Karpas-422 (cell line): ENCODE results near the gene ARHGEF3. TPM values are rescaled to one million over a fixed set of nuclear protein-coding genes. Genes with fewer than 3 reads are reported as not detected.
"Not testable (repeated sequence)": the region's sequence is repeated elsewhere in the genome, so short reads cannot be mapped to it uniquely, and the experiment has no call there.

ENCODE experiments used
- DNase-seq: peaks from one replicate; pipeline ENCODE4 v3.0.0-alpha.2; 2015
- H2AFZ ChIP-seq: fragments of 200-600 bp; sonication (generic); 2 replicates; pipeline ENCODE4 v1.6.1; 2014; ENCODE audit warnings: antibody characterized with exemption, low read length, mixed read lengths
- H3K27ac ChIP-seq: fragments of 200-600 bp; sonication (generic); 2 replicates; pipeline ENCODE4 v1.5.1; 2014; ENCODE audit warnings: mild to moderate bottlenecking, low read length, moderate library complexity
- H3K27me3 ChIP-seq: fragments of 200-600 bp; sonication (generic); 2 replicates; pipeline ENCODE4 v1.6.1; 2014; ENCODE audit warnings: low read length, mixed read lengths
- H3K36me3 ChIP-seq: fragments of 200-600 bp; sonication (generic); 2 replicates; pipeline ENCODE4 v1.6.1; 2014; ENCODE audit warnings: low read length, mixed read lengths; ENCODE audit not compliant: insufficient read depth
- H3K4me1 ChIP-seq: fragments of 200-600 bp; sonication (generic); 2 replicates; pipeline ENCODE4 v1.6.1; 2014; ENCODE audit warnings: mild to moderate bottlenecking, low read length, mixed read lengths
- H3K4me2 ChIP-seq: fragments of 200-600 bp; sonication (generic); 2 replicates; pipeline ENCODE4 v1.6.1; 2014; ENCODE audit warnings: low read length, low read depth, mild to moderate bottlenecking; ENCODE audit not compliant: poor library complexity, severe bottlenecking
- H3K4me3 ChIP-seq: fragments of 200-600 bp; sonication (generic); 2 replicates; pipeline ENCODE4 v1.5.1; 2014; ENCODE audit warnings: mild to moderate bottlenecking, antibody characterized with exemption, low read length, mixed read lengths
- H3K79me2 ChIP-seq: fragments of 200-600 bp; sonication (generic); 2 replicates; pipeline ENCODE4 v1.6.1; 2014; ENCODE audit warnings: mild to moderate bottlenecking, low read length, mixed read lengths
- H3K9ac ChIP-seq: fragments of 200-600 bp; sonication (generic); 2 replicates; pipeline ENCODE4 v1.6.0; 2014; ENCODE audit warnings: low read length
- H3K9me2 ChIP-seq: fragments of 200-600 bp; sonication (generic), shearing (Covaris generic); replicated peaks from 2 replicates; pipeline ENCODE4 v1.6.0; 2014; ENCODE audit warnings: mild to moderate bottlenecking, low read length, moderate library complexity; ENCODE audit not compliant: insufficient read depth
- H3K9me3 ChIP-seq: fragments of 300-700, 200-600 bp; sonication (generic); 2 replicates; pipeline ENCODE4 v1.6.1; 2014; ENCODE audit warnings: low read length, mixed read lengths
- H4K20me1 ChIP-seq: fragments of 200-600 bp; sonication (generic); 2 replicates; pipeline ENCODE4 v1.6.1; 2014; ENCODE audit warnings: mild to moderate bottlenecking, antibody characterized with exemption, low read length, low read depth; ENCODE audit not compliant: insufficient read depth
- total RNA-seq: library from RNA; depleted of rRNA; stranded (reverse); fragments of >200 nt; shearing (Covaris generic); gene quantifications from 2 replicates; pipeline ENCODE4 v1.2.3, GENCODE V29; 2014; ENCODE audit warnings: low replicate concordance

ARHGEF3 gene
- total RNA-seq, 1 experiment from 2014 or later = 4.7 TPM

DNA sequence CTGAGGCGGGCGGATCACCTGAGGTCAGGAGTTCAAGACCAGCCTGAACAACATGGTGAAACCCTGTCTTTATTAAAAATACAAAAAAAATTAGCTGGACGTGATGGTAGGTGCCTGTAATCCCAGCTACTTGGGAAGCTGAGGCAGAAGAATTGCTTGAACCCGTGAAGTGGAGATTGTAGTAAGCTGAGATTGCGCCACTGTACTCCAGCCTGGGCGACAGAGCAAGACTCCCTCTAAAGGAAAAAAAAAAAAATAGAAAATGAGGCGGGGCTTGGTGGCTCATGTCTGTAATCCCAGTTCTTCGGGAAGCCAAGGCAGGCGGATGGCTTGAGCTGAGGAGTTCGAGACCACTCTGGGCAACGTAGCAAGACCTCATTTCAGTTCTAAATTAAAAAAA, 43.7 kb downstream of the ARHGEF3 start:
- not testable (repeated sequence) for H3K79me2 ChIP-seq, H4K20me1 ChIP-seq, H3K27ac ChIP-seq, H3K9ac ChIP-seq, H3K4me2 ChIP-seq, H3K9me2 ChIP-seq, H3K9me3 ChIP-seq, H3K4me3 ChIP-seq, H3K27me3 ChIP-seq, H2AFZ ChIP-seq, DNase-seq, H3K36me3 ChIP-seq
- H3K4me1 ChIP-seq = peaks cover 26% of the 10 kb centered on the region

DNA sequence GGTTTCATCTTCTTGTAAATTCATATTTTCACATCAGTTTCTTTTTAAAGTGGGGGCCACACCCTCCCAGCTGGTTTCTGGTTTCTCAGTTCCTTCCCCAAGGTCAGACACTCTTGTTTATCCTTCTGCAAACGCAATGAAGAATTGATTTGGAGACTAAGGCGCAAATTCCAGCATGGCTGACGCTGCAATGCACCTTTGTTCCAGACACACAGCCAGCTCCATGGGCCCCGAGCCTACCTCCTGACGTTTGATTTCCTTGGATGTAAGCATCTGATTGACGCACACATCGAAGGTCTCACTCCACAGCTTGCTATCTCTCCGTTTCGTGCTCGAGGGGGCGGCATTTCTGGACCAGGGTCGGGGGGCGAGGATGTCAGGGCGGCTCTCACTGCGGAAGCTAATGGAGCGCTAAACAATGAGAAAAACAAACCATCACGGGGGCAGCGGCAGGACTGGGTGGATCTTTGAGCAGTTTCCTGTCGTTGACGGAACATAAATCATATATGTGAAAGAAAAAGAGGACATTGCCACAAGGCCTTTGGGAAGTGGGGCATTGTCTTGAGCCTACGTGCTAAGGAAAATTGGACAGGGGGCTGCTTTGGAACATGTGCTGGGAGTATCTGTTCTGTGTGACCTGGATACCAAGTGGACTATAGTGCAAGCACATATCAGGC, 46.9 kb downstream of the ARHGEF3 start:
- H3K27me3 ChIP-seq = no peaks in the 10 kb centered on the region
- no peaks in the 10 kb centered on the region for H3K36me3 ChIP-seq
- H3K9me2 ChIP-seq = no peaks in the 10 kb centered on the region
- peak overlapping the region; percentile 29 for H3K4me2 ChIP-seq
- no peak overlapping the region for H3K27ac ChIP-seq
- 0 out of 2 replicates have a peak, but pooled peaks cover 3% of the 10 kb centered on the region for H3K9me3 ChIP-seq
- no peak overlapping the region for H2AFZ ChIP-seq
- no peaks in the 10 kb centered on the region for H3K79me2 ChIP-seq
- no peaks in the 10 kb centered on the region for H4K20me1 ChIP-seq
- H3K4me1 ChIP-seq = peaks cover 27% of the 10 kb centered on the region
- H3K9ac ChIP-seq = peak overlapping the region; percentile 32; the same call in 1 of the 2 replicates
- no peak for DNase-seq
- peak overlapping the region; percentile 35; the same call in 1 of the 2 replicates for H3K4me3 ChIP-seq

DNA sequence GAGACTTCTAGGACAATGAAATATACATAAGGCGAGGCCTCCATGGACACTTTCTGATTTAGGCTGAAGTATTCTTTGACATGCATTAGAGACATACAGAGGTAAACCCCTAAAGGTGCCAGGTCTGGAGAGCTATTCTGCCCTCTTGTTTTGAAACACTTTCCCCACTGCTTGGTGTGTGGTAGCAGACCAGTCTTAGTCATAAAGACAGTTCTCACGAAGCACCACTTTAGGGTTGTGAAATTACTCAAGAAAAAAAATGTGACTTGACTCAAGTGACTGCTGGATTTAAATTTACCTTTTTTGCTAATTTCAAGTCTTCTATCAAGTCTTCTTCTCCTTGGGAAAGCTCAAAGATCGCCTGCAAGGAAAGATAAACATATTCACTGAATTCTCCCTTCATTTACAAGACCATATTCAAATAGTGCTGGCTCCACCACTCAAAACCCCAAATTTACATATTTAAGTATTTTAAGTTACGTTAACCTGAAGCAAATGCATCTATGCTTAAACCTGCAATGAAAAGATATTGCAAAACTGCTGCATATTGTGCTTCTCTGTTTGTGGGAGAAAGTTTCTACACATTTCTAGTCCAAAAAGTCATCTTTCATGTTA, 48.4 kb downstream of the ARHGEF3 start:
- peaks cover 27% of the 10 kb centered on the region for H3K4me1 ChIP-seq
- no peaks in the 10 kb centered on the region for H3K79me2 ChIP-seq
- H4K20me1 ChIP-seq = no peaks in the 10 kb centered on the region
- H3K4me3 ChIP-seq = no peak overlapping the region; the same call in 1 of the 2 replicates
- no peaks in the 10 kb centered on the region for H3K9me2 ChIP-seq
- H2AFZ ChIP-seq = no peak overlapping the region
- no peak overlapping the region for H3K9ac ChIP-seq
- peak overlapping the region; percentile 35 for H3K4me2 ChIP-seq
- DNase-seq = no peak
- H3K27ac ChIP-seq = no peak overlapping the region
- H3K9me3 ChIP-seq = 0 out of 2 replicates have a peak, but pooled peaks cover 3% of the 10 kb centered on the region
- no peaks in the 10 kb centered on the region for H3K36me3 ChIP-seq
- H3K27me3 ChIP-seq = no peaks in the 10 kb centered on the region

DNA sequence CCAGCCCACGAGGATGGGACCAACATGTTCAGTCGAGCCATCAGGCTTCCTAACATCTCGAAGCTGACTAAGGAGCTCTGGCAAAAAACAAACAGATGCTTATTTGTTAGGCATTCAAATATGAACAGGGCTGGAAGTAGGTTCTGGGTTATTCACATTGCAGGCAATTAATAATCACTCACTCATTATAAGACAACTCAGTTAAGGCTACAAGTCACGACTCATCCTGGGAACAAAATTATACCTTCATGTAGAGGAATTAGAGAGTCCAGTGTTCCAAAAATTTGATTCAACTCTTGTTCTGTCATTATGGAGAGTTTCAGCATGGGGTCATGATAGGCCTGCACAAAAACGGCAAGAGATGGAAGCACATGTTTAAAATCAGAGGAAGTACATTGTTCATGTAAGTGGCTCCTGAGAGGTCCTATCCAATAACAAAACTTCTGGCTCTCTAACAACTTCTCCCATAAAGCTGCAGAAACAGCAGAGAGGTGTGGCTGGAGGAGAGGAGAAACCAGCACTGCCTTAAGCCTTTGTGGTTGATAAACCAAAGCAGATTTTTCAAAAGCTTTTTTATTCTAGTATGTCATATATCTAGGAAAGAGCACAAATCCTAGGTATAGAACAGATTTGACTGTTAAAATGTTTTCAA, 50.6 kb downstream of the ARHGEF3 start:
- H3K9me3 ChIP-seq = 0 out of 2 replicates have a peak, but pooled peaks cover 3% of the 10 kb centered on the region
- H3K9ac ChIP-seq = no peak overlapping the region
- no peak for DNase-seq
- no peak overlapping the region for H3K27ac ChIP-seq
- H3K27me3 ChIP-seq = no peaks in the 10 kb centered on the region
- no peaks in the 10 kb centered on the region for H3K36me3 ChIP-seq
- H3K4me2 ChIP-seq = no peak overlapping the region
- H3K4me1 ChIP-seq = peaks cover 27% of the 10 kb centered on the region
- no peak overlapping the region for H3K4me3 ChIP-seq
- no peaks in the 10 kb centered on the region for H3K9me2 ChIP-seq
- no peaks in the 10 kb centered on the region for H3K79me2 ChIP-seq
- H2AFZ ChIP-seq = no peak overlapping the region
- H4K20me1 ChIP-seq = no peaks in the 10 kb centered on the region

DNA sequence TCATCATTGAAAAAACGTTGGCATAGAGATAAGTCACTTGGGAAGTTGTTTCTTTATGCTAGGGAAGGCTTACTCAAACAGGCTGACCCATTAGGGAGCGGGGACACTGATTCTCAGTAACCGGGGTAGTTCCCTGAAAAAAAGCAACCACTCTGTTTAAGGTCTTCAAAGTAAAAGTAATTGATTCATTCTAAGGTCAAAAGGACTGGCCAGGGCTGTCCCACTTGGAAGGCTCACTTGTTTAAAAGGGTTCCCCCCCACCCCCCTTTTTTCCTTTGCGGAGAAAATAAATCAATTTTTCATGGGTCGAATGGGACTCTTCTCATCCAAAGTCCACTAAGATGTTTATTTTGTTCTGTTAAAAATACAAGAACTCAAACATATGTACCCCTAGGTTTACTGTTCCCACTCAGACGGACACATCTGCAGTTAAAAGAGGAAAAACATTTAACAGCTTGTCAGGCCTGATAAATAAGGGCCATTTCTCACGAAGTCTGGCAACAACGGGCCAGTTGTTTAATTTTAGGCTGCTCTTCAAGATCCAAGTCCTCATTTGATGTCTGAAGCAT, 53.0 kb downstream of the ARHGEF3 start:
- no peak for DNase-seq
- H3K9me2 ChIP-seq = no peaks in the 10 kb centered on the region
- H3K4me1 ChIP-seq = peaks cover 9% of the 10 kb centered on the region
- H3K36me3 ChIP-seq = no peaks in the 10 kb centered on the region
- no peaks in the 10 kb centered on the region for H3K27me3 ChIP-seq
- H3K9me3 ChIP-seq = 0 out of 2 replicates have a peak, but pooled peaks cover 3% of the 10 kb centered on the region
- no peak overlapping the region for H3K27ac ChIP-seq
- H3K9ac ChIP-seq = no peak overlapping the region
- no peaks in the 10 kb centered on the region for H4K20me1 ChIP-seq
- no peak overlapping the region for H2AFZ ChIP-seq
- H3K4me3 ChIP-seq = no peak overlapping the region
- H3K79me2 ChIP-seq = no peaks in the 10 kb centered on the region
- H3K4me2 ChIP-seq = no peak overlapping the region

DNA sequence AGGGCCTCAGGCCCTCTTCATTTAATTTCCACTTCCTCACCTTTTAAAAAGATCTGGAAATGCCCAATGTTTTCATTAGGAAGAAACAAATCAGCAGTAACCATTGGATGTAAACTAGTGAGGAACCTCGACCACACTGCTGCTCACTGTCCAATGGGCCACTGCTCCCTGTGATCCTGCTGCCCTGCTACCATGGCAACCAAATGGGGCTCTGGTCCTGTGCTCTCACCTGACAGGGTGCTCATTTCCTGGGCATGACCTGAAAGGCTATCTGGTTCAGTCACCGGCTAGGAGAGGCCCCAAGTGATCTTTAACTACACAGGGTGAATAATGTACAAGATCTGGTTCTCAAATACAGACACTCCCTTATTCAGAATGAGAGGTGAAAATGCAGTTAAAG, 54.6 kb downstream of the ARHGEF3 start:
- Histone ChIP-seq H3K27ac (no peak overlapping the region), H3K27me3 (no peaks in the 10 kb centered on the region), H3K79me2 (no peaks in the 10 kb centered on the region), H3K9me2 (no peaks in the 10 kb centered on the region), H2AFZ (no peak overlapping the region), H3K9me3 (0 out of 2 replicates have a peak, but pooled peaks cover 3% of the 10 kb centered on the region), H3K36me3 (no peaks in the 10 kb centered on the region), H3K4me2 (no peak overlapping the region), H3K9ac (no peak overlapping the region), H3K4me3 (no peak overlapping the region), H4K20me1 (no peaks in the 10 kb centered on the region), H3K4me1 (no peaks in the 10 kb centered on the region)
- no peak for DNase-seq

DNA sequence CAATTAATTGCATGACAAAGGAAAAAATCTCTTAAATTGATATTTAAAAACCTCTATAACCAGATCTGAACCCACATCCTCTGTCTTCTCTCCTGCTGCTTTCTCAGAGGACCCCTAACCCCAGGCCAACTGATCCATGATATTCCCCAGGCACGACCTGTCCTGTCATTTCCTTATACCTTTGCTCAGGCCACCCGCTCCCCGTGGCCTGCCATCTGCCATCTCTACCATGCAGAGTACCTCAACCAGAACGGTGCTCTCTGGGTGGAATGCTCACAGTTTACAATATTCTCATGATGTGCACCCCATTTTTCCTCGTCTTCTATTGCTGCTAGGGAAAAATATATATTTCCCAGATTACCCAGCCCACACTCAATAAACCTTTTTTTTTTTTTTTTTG, 57.7 kb downstream of the ARHGEF3 start:
- Histone ChIP-seq H3K27ac (no peak overlapping the region), H3K9me2 (no peaks in the 10 kb centered on the region), H2AFZ (no peak overlapping the region), H3K27me3 (no peaks in the 10 kb centered on the region), H3K9me3 (no peaks in the 10 kb centered on the region), H3K4me3 (no peak overlapping the region), H4K20me1 (no peaks in the 10 kb centered on the region), H3K9ac (no peak overlapping the region), H3K4me1 (no peaks in the 10 kb centered on the region), H3K36me3 (no peaks in the 10 kb centered on the region), H3K4me2 (no peak overlapping the region), H3K79me2 (no peaks in the 10 kb centered on the region)
- DNase-seq = no peak

DNA sequence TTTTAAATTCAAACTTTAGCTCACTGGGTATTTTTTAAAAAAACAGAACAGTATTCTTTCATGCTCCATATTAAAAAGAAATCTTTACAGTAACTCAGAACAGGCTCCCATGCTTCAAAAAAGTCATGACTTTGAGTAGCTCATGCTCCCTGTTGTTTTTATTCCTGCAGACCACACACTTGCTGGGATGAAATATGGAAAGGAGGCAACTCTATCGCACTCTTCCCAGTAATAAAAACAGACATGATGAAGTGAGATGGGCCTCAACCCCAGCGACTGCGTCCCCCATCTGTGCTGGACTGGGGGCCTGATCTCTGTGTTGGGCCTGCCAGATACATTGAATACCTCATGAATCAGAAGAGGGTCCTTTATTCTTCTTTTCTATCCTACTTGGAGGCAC, 58.9 kb downstream of the ARHGEF3 start:
- H3K9me3 ChIP-seq = no peaks in the 10 kb centered on the region
- no peak overlapping the region for H3K27ac ChIP-seq
- no peak for DNase-seq
- H3K36me3 ChIP-seq = no peaks in the 10 kb centered on the region
- H3K79me2 ChIP-seq = no peaks in the 10 kb centered on the region
- no peak overlapping the region for H3K4me2 ChIP-seq
- H4K20me1 ChIP-seq = no peaks in the 10 kb centered on the region
- no peaks in the 10 kb centered on the region for H3K9me2 ChIP-seq
- H3K4me3 ChIP-seq = no peak overlapping the region
- H3K4me1 ChIP-seq = no peaks in the 10 kb centered on the region
- H3K9ac ChIP-seq = no peak overlapping the region
- H3K27me3 ChIP-seq = no peaks in the 10 kb centered on the region
- H2AFZ ChIP-seq = no peak overlapping the region
